ENCODE results near the gene YTHDF1. TPM values are rescaled to one million over a fixed set of nuclear protein-coding genes. Genes with fewer than 3 reads are reported as not detected.

The YTHDF1 gene
- total and polyA plus RNA-seq, 2 of the 4 experiments (the other 2 are of a cell fraction), result 10.9 to 22.6 TPM

DNA sequence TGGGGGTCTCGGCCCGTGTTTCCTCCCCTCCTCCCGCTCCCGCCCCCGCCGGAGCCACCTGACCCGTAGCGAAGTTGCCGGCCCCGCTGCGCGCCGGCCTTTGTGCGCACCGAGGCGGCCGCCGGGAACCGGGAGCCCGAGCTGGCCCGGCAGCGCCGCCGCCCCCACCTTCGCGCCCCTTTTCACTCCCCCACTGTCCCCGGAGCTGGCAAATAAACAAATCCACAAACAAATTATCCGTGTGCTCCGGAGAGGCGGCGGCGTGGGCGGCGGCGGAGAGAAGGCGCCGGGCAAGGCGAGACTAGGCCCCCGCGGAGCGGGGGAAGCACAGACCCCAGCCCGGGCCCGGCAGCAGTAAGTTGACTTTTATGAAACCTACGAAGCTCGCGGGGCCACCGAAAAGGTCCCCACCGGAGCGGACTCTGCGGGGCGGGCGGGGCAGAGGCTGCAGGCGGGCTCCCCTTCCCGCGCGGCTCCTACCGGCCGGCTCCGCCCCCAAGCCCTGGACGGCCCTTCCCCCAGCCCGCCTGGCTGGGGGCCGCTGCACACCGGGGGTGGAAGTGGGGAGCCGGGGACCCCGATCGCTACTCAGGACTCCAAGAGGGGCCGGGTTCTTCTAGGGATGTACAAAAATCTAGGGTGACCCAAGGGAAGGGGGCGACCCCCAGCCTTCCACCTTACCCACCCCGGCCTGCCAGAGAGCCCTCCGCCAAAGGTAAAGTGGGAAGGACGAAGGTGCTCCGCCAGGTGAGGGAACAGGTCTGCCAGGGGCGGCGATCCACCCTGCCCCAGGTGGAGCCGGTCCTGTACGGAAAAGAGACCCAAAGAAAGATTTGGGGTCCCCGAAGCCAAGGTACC, 40.7 kb downstream of the YTHDF1 start:
- H3K27me3 ChIP-seq (ENCODE audit: control insufficient read depth, insufficient read depth, low read length), result peaks cover 84% of the 10 kb centered on the region
- no peak overlapping the region for H3K14ac ChIP-seq (replicated peaks; ENCODE audit: low read depth, low read length)
- H3K23ac ChIP-seq (ENCODE audit: low read depth, low read length), result no peak overlapping the region
- H3K4me3 ChIP-seq (ENCODE audit: insufficient read depth, low read depth, low read length), result no peak overlapping the region
- intact Hi-C loops (cut with micrococcal nuclease) (no loop called here), dilution Hi-C loops (cut with HindIII; ENCODE audit: low sequenced_read_pairs, unreplicated experiment) (no loop called here), in situ Hi-C loops (cut with MboI; ENCODE audit: low sequenced_read_pairs) (no loop called here)
- no peak overlapping the region for H2BK15ac ChIP-seq (ENCODE audit: low read depth, low read length)
- H3K4me1 ChIP-seq (ENCODE audit: control insufficient read depth, insufficient read depth, low read length), result no peaks in the 10 kb centered on the region
- H3K36me3 ChIP-seq (ENCODE audit: control insufficient read depth, insufficient read depth, low read length), result no peaks in the 10 kb centered on the region
- no peak overlapping the region for H3K4ac ChIP-seq (ENCODE audit: low read depth, low read length)
- no peaks in the 10 kb centered on the region for H3K9me3 ChIP-seq (ENCODE audit: control insufficient read depth, insufficient read depth, low read length)
- ChIA-PET CTCF (no interaction called here), POLR2A (ENCODE audit: unreplicated experiment) (no interaction called here)
- H3K4me2 ChIP-seq (ENCODE audit: low read depth, low read length), result no peak overlapping the region
- H3K27ac ChIP-seq (ENCODE audit: insufficient read depth, low read length), result no peak overlapping the region
- no peak overlapping the region for H2BK20ac ChIP-seq (ENCODE audit: low read depth, low read length)
- H2BK5ac ChIP-seq (ENCODE audit: low read depth, low read length, poor library complexity, severe bottlenecking), result no peak overlapping the region
- H2BK120ac ChIP-seq (ENCODE audit: low read depth, low read length), result no peak overlapping the region
- 1% methylated on average over 32 of the region's 77 CpGs; no CpG with 5 or more reads in 1 of the 2 experiments for WGBS, 2 experiments (ENCODE audit: extremely low coverage in 2 of 2, insufficient read length in 1 of 2)
- H3K18ac ChIP-seq (ENCODE audit: low read depth, low read length), result no peak overlapping the region
- BruUV-seq (replicated peaks), result no TSS peak
- no peak overlapping the region for H4K5ac ChIP-seq (ENCODE audit: low read depth, low read length)
- ATAC-seq (ENCODE audit: low read depth), result no peak
- H3K79me1 ChIP-seq (ENCODE audit: low read depth in 1 of 2, low read length in 2 of 2), result no peaks in the 10 kb centered on the region
- H4K20me1 ChIP-seq (ENCODE audit: insufficient read depth, low read length), result peaks cover 9% of the 10 kb centered on the region
- no peak overlapping the region for H3K56ac ChIP-seq (ENCODE audit: extremely low read depth, insufficient read depth, low read length)
- H2AFZ ChIP-seq (replicated peaks; ENCODE audit: low read length, poor library complexity), result no peak overlapping the region
- H4K8ac ChIP-seq (ENCODE audit: low read depth in 2 of 2, low read length in 2 of 2), result no peak overlapping the region
- no peak for DNase-seq
- H4K91ac ChIP-seq (ENCODE audit: insufficient read depth, low read depth, low read length), result no peak overlapping the region
- H3K9ac ChIP-seq (ENCODE audit: low read depth, low read length), result no peak overlapping the region
- H2AK9ac ChIP-seq (replicated peaks; ENCODE audit: low read depth, low read length, poor library complexity), result no peak overlapping the region
- TF ChIP-seq MXI1 (IDR thresholded peaks at IDR 0.05; ENCODE audit: borderline replicate concordance, low read depth, low read length) (no peak), CHD1 (IDR thresholded peaks at IDR 0.05; ENCODE audit: low read depth, low read length) (no peak), RCOR1 (IDR thresholded peaks at IDR 0.05; ENCODE audit: insufficient replicate concordance, low read length) (no peak)
- TF ChIP-seq, protein P1, sequence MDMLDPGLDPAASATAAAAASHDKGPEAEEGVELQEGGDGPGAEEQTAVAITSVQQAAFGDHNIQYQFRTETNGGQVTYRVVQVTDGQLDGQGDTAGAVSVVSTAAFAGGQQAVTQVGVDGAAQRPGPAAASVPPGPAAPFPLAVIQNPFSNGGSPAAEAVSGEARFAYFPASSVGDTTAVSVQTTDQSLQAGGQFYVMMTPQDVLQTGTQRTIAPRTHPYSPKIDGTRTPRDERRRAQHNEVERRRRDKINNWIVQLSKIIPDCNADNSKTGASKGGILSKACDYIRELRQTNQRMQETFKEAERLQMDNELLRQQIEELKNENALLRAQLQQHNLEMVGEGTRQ (IDR thresholded peaks at IDR 0.05; ENCODE audit: low read depth, low read length), result no peak
- TF ChIP-seq, protein P2, sequence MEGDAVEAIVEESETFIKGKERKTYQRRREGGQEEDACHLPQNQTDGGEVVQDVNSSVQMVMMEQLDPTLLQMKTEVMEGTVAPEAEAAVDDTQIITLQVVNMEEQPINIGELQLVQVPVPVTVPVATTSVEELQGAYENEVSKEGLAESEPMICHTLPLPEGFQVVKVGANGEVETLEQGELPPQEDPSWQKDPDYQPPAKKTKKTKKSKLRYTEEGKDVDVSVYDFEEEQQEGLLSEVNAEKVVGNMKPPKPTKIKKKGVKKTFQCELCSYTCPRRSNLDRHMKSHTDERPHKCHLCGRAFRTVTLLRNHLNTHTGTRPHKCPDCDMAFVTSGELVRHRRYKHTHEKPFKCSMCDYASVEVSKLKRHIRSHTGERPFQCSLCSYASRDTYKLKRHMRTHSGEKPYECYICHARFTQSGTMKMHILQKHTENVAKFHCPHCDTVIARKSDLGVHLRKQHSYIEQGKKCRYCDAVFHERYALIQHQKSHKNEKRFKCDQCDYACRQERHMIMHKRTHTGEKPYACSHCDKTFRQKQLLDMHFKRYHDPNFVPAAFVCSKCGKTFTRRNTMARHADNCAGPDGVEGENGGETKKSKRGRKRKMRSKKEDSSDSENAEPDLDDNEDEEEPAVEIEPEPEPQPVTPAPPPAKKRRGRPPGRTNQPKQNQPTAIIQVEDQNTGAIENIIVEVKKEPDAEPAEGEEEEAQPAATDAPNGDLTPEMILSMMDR (conservative IDR thresholded peaks at IDR 0.05; ENCODE audit: low read depth, low read length), result no peak
- TF ChIP-seq, protein P3, sequence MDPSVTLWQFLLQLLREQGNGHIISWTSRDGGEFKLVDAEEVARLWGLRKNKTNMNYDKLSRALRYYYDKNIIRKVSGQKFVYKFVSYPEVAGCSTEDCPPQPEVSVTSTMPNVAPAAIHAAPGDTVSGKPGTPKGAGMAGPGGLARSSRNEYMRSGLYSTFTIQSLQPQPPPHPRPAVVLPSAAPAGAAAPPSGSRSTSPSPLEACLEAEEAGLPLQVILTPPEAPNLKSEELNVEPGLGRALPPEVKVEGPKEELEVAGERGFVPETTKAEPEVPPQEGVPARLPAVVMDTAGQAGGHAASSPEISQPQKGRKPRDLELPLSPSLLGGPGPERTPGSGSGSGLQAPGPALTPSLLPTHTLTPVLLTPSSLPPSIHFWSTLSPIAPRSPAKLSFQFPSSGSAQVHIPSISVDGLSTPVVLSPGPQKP (IDR thresholded peaks at IDR 0.05; ENCODE audit: borderline replicate concordance, low read depth, low read length), result no peak
- no peaks in the 10 kb centered on the region for H3K9me1 ChIP-seq (ENCODE audit: insufficient read depth, low read length)
- no peak overlapping the region for H2AK5ac ChIP-seq (ENCODE audit: low read depth, low read length)
